Muscle layer of colon (tissue), 2 donors: ENCODE results near the gene TMEM123.
A peak's percentile ranks its signal among the peaks of the same experiment; 100 is the strongest.

Experiments
- H3K27ac ChIP-seq: one replicate; pipeline ENCODE4 v1.7.0; 2013; ENCODE audit warnings: low read depth, mild to moderate bottlenecking, low read length, moderate library complexity
- H3K27me3 ChIP-seq, 2 donors: one replicate each; pipeline ENCODE4 v1.7.0; 2013; ENCODE audit warnings: low read length in 2 of 2, mild to moderate bottlenecking in 2 of 2; ENCODE audit not compliant: insufficient read depth in 2 of 2, control insufficient read depth in 1 of 2
- H3K36me3 ChIP-seq: one replicate; pipeline ENCODE4 v1.7.0; 2013; ENCODE audit warnings: mild to moderate bottlenecking, low read length; ENCODE audit not compliant: insufficient read depth
- H3K4me1 ChIP-seq: one replicate; pipeline ENCODE4 v1.7.0; 2013; ENCODE audit warnings: mild to moderate bottlenecking, low read length; ENCODE audit not compliant: insufficient read depth
- H3K4me3 ChIP-seq, 2 donors: one replicate each; pipeline ENCODE4 v1.7.0; 2013; ENCODE audit warnings: low read length in 2 of 2, low read depth in 1 of 2, mild to moderate bottlenecking in 1 of 2, moderate library complexity in 1 of 2
- H3K9ac ChIP-seq: one replicate; pipeline ENCODE4 v1.7.0; 2013; ENCODE audit warnings: low read length
- H3K9me3 ChIP-seq: one replicate; pipeline ENCODE4 v1.7.0; 2013; ENCODE audit warnings: mild to moderate bottlenecking, low read length
- donor health status: abdominal sarcoma.
- donor health status: Adenocarcinoma of cecum.

The TMEM123 gene

GRCh38 chr11:102368472-102368871 lies 84.1 kb downstream of the TMEM123 start:
- H3K27me3 ChIP-seq = no peaks in the 10 kb centered on the region
- H3K36me3 ChIP-seq = peaks cover 31% of the 10 kb centered on the region
- no peak overlapping the region for H3K27ac ChIP-seq
- H3K4me1 ChIP-seq = no peaks in the 10 kb centered on the region
- H3K9ac ChIP-seq = no peak overlapping the region
- no peak overlapping the region for H3K4me3 ChIP-seq
- no peaks in the 10 kb centered on the region for H3K9me3 ChIP-seq

DNA sequence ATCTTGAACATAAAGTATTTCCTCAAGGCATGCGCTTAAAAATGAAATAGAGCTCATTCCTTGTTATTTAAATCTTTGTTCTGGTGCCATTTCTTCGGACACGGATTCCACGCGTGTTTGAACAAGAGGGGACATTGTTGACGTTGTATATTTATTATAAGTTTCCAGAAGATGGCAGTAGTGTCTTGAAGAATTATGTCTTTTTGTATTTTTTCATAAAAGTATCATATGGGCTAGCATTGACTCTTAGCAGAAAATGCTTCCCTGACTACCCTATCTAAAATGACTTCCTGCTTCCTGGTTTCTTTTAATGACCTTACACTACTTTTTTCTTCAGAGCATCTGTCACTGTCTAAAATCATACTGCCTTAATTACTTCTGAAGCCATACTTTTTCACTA lies 85.2 kb downstream of the TMEM123 start:
- H3K27me3 ChIP-seq = no peaks in the 10 kb centered on the region
- H3K36me3 ChIP-seq = peaks cover 37% of the 10 kb centered on the region
- no peaks in the 10 kb centered on the region for H3K9me3 ChIP-seq
- no peak overlapping the region for H3K9ac ChIP-seq
- no peak overlapping the region for H3K4me3 ChIP-seq
- no peaks in the 10 kb centered on the region for H3K4me1 ChIP-seq
- H3K27ac ChIP-seq = no peak overlapping the region

GRCh38 chr11:102364991-102365390 lies 87.6 kb downstream of the TMEM123 start:
- no peaks in the 10 kb centered on the region for H3K27me3 ChIP-seq
- no peak overlapping the region for H3K27ac ChIP-seq
- H3K36me3 ChIP-seq = peaks cover 52% of the 10 kb centered on the region

GRCh38 chr11:102361086-102362031 lies 91.2 kb downstream of the TMEM123 start:
- Histone ChIP-seq H3K9ac (no peak overlapping the region), H3K4me1 (no peaks in the 10 kb centered on the region), H3K9me3 (no peaks in the 10 kb centered on the region), H3K36me3 (peaks cover 45% of the 10 kb centered on the region), H3K4me3 (no peak overlapping the region), H3K27me3 (no peaks in the 10 kb centered on the region), H3K27ac (no peak overlapping the region)

More at GRCh38 chr11:102364991-102365390, 87.6 kb downstream of the TMEM123 start:
- no peaks in the 10 kb centered on the region for H3K9me3 ChIP-seq
- H3K4me3 ChIP-seq = no peak overlapping the region
- H3K4me1 ChIP-seq = no peaks in the 10 kb centered on the region
- no peak overlapping the region for H3K9ac ChIP-seq

DNA sequence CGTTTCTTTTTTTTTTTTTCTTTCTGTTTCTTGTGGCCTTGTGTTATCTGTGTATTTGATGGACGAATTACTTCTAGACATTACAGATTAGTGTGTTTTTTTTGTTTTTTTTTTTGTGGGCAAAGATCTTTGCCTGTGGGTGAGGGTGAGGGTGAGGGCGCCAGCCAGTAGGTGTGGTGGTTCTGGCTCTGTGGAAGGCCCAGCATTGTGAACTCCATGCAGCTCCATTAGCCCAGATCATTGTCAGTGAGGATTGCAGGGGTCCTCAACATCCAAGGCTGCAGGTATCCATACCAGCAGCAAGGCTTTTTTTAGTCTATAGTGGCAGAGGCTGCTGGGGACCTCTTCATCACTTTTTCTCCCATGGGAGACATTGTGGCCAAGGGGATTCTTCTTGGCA lies 91.9 kb downstream of the TMEM123 start:
- Histone ChIP-seq H3K4me3 (no peak overlapping the region), H3K27me3 (no peaks in the 10 kb centered on the region), H3K9me3 (no peaks in the 10 kb centered on the region), H3K4me1 (no peaks in the 10 kb centered on the region), H3K9ac (no peak overlapping the region), H3K27ac (no peak overlapping the region), H3K36me3 (peaks cover 45% of the 10 kb centered on the region)

DNA sequence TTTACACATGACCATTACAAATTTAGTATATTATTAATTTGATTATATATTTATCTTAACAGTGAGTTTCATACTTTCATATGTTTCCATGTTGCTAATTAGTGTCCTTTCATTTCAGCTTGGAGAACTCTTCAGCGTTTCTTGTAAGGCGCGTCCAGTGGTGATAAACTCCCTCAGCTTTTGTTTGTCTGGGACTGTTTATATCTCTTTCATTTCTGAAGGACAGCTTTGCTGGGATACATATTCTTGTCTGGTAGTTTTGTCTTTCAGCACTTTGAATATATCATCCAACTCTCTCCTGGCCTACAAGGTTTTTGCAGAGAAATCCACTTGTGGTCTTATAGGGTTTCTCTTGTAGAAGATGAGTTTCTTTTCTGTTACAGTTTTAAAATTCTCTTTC lies 93.2 kb downstream of the TMEM123 start:
- Histone ChIP-seq H3K36me3 (peaks cover 39% of the 10 kb centered on the region), H3K4me1 (no peaks in the 10 kb centered on the region), H3K27ac (no peak overlapping the region), H3K9me3 (no peaks in the 10 kb centered on the region), H3K4me3 (no peak overlapping the region), H3K27me3 (no peaks in the 10 kb centered on the region), H3K9ac (no peak overlapping the region)

DNA sequence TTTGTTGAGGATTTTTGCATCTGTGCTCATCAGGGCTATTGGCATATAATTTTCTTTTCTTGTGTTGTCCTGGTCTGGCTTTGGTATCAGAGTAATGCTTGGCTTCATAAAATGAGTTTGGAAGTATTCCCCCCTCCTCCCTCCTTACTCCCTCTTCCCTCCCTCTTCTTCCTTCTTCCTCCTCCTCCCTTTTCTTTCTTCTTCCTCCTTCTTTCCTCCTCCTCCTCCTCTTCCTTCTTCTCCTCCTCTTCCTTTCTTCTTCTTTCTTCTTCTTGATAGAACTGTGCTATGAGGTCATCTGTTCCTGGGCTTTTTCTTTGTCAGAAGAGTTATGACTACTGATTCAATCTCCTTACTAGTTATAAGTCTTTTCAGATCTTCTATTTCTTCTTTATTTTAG lies 95.4 kb downstream of the TMEM123 start:
- Histone ChIP-seq H3K27ac (no peak overlapping the region), H3K4me1 (no peaks in the 10 kb centered on the region), H3K27me3 (no peaks in the 10 kb centered on the region), H3K9me3 (no peaks in the 10 kb centered on the region), H3K36me3 (peaks cover 25% of the 10 kb centered on the region), H3K4me3 (no peak overlapping the region), H3K9ac (no peak overlapping the region)

- Histone ChIP-seq H3K36me3 (no peaks in the 10 kb centered on the region), H3K4me3 (peak overlapping the region; percentile 91), H3K9ac (peak overlapping the region; percentile 80), H3K9me3 (no peaks in the 10 kb centered on the region), H3K27ac (peak overlapping the region; percentile 91), H3K4me1 (peaks cover 28% of the 10 kb centered on the region), H3K27me3 (no peaks in the 10 kb centered on the region)
Observed at GRCh38 chr11:102347462-102348370, 104.8 kb downstream of the TMEM123 start.

DNA sequence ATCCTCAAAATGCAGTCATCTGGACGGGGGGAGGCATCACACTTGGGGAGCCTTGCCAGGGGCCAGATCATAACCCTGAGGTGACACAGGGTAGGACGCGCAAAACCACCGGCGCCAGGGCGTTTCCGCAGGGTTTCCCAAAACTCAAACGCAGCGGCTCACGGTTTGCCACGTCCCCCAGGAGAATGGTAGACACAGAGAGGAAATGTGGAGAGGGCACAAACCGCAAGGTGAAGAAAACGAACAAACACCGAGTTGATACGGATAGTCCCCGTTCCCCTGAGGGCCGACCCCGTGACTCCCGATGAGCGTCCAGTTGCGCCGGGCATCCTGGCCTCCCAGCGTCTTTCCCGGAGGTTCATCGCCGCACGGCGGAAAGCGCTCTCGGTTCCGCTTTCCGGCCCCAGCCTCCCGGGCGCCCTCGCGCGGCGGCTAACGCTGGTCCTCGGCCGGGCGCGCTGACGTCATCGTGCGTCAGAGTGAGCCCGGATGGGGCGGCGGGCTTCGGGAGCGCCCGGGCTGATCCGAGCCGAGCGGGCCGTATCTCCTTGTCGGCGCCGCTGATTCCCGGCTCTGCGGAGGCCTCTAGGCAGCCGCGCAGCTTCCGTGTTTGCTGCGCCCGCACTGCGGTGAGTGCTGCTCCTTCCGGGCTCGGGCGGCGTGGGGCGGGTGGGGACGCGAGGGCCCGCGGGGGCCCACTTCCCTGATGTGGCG lies 105.7 kb downstream of the TMEM123 start, which contains the start of gene BIRC2:
Gene BIRC2 (plus strand): TSS at position 467 of the 714 bp plus-strand sequence. CDS start 2,641 bp downstream, outside the sequence.
- H3K9me3 ChIP-seq = no peaks in the 10 kb centered on the region
- H3K27ac ChIP-seq = peak within 1 kb of the TSS; percentile 91
- H3K27me3 ChIP-seq = no peaks in the 10 kb centered on the region
- peak within 1 kb of the TSS; percentile 91 for H3K4me3 ChIP-seq
- no peaks in the 10 kb centered on the region for H3K36me3 ChIP-seq
- H3K4me1 ChIP-seq = peaks cover 28% of the 10 kb centered on the region
- peak within 1 kb of the TSS; percentile 80 for H3K9ac ChIP-seq

DNA sequence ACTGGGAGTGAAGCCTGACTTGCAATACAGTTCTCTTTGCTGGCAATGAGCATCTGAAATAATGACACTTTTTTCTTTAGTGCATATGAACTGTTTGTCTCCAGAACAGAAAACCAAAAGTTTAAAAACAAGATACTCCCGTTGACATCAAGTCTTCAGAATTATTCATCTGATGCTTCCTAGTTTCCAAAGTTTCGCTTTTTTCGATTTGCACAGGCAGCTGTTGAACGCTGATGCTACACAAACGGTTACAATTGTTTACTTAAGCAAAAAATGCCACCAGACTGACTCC lies 106.2 kb downstream of the TMEM123 start:
- Histone ChIP-seq H3K4me3 (peak overlapping the region; percentile 91), H3K4me1 (peaks cover 28% of the 10 kb centered on the region), H3K27ac (peak overlapping the region; percentile 91), H3K27me3 (no peaks in the 10 kb centered on the region), H3K36me3 (no peaks in the 10 kb centered on the region), H3K9ac (peak overlapping the region; percentile 77), H3K9me3 (no peaks in the 10 kb centered on the region)
